Medulla oblongata (tissue), 1 donor: ENCODE results near the gene WDR43.
A peak's percentile ranks its signal among the peaks of the same experiment; 100 is the strongest.

Experiments
- DNase-seq: peaks from one replicate; pipeline ENCODE4 v3.0.0-alpha.2; 2015; ENCODE audit errors: extremely low spot score

Gene WDR43, protein sequence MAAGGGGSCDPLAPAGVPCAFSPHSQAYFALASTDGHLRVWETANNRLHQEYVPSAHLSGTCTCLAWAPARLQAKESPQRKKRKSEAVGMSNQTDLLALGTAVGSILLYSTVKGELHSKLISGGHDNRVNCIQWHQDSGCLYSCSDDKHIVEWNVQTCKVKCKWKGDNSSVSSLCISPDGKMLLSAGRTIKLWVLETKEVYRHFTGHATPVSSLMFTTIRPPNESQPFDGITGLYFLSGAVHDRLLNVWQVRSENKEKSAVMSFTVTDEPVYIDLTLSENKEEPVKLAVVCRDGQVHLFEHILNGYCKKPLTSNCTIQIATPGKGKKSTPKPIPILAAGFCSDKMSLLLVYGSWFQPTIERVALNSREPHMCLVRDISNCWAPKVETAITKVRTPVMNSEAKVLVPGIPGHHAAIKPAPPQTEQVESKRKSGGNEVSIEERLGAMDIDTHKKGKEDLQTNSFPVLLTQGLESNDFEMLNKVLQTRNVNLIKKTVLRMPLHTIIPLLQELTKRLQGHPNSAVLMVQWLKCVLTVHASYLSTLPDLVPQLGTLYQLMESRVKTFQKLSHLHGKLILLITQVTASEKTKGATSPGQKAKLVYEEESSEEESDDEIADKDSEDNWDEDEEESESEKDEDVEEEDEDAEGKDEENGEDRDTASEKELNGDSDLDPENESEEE

DNA sequence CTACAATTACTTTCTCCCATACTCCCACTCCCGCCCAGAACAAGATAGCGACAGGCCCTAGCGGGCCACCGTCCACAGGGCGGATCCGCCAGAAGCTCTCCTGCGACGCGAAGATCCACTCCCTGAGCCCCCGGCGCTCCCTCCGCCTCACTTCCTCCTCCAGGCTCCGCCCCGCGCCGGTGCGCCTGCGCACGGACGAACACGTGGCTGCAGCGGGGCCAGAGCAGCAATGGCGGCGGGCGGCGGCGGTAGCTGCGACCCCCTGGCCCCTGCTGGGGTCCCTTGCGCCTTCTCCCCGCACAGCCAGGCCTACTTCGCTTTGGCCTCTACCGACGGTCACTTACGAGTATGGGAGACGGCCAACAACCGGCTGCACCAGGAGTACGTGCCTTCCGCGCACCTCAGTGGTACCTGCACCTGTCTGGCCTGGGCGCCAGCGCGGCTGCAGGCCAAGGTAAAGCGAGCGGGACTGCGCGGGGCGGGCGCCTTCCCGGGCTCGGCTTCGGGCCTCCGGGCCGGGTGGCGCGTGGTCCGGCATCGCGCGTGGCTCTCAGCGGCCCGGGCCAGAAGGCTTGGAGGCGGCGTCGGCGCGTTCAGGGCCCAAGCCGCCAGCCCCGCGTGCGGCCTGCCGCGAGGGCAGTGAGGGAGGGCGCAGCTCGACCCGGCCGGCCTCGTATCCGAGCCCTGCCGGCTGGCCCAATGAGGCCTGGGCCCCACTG is at the start of gene WDR43:
WDR43 (plus strand) TSS at position 198 of the 719 bp plus-strand sequence; CDS start at position 230, 32 bp downstream.
- DNase-seq = peak; percentile 98

DNA sequence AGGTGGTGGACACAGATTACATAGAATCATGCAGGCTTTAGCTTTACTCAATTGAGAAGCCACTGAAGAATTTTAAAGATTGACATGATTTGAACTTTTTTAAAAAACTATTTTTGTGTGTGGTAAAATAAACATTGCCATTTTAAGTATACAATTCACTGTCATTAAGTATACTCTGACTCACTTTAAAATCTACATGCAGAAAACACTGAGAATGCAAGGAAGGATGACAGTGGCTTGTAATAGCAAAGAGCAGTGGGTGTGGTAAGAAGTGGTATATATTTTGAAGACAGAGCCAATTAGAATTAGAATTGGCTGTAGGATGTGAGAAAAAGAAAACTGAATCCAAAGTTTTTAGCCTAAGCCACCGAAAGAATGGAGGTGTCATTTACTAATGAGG is 39.3 kb upstream of the WDR43 start:
- DNase-seq = no peak

DNA sequence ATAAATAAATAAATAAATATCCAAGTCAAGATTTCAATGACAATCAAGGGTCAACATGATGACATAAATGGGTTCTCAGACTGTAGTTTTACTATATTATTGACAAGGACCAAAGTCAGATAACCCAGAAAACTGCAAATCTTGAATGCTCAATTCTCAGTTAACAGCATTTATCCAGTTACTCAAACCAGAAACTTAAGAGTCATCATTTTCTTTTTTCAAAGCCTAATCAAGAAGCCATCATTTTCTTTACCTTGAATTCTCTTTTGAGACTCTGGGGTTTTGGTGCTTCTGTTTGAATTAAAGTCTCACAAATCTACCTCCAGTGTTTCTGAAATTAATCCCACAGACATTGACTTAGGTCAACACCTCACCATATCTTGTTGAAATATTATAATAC is 38.5 kb upstream of the WDR43 start:
- no peak for DNase-seq

DNA sequence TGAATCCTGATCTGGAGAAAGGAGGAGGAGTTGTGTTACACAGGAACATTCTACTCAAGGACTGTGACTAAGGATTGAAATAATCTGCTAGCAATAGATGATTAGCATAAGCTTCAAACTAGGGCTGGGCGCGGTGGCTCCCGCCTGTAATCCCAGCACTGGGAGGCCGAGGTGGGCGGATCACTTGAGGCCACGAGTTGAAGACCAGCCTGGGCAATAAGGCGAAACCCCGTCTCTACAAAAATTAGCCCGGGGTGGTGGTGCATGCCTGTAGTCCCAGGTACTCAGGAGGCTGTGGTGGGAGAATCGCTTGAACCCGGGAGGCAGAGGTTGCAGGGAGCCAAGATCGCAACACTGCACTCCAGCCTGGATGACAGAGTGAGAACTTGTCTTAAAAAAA is 25.9 kb upstream of the WDR43 start:
- no peak for DNase-seq

DNA sequence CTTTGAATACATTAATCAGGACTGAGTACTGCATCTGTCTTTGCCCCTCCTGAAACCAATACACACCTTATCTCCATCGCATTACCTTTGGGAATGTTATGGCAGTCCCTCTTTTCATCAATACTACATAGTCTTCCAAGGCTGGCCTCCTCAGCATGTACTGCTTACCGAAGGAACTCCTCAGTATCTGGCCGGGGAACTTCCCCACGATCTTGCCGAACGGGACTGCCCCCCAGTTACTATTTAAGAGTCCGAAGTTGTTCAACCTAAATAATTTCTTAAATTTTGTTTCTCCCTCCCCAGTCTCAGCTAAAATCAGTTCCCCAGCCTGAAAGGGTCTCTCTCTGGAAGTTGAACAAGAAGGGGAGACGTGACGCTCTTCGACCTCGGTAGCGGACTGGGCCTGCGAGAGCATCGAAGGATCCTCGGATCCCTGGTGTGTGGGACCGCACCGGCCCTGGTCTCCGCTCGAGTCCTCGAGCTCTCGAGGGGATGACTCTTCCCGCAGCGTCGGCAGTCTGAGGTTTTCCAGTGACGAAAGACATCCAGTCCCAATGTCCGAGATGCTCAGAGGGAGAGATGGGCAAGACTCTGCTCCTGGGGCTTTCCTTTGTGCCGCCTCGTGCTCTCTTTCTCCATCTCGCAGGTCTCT is 24.8 kb upstream of the WDR43 start:
- DNase-seq = no peak

DNA sequence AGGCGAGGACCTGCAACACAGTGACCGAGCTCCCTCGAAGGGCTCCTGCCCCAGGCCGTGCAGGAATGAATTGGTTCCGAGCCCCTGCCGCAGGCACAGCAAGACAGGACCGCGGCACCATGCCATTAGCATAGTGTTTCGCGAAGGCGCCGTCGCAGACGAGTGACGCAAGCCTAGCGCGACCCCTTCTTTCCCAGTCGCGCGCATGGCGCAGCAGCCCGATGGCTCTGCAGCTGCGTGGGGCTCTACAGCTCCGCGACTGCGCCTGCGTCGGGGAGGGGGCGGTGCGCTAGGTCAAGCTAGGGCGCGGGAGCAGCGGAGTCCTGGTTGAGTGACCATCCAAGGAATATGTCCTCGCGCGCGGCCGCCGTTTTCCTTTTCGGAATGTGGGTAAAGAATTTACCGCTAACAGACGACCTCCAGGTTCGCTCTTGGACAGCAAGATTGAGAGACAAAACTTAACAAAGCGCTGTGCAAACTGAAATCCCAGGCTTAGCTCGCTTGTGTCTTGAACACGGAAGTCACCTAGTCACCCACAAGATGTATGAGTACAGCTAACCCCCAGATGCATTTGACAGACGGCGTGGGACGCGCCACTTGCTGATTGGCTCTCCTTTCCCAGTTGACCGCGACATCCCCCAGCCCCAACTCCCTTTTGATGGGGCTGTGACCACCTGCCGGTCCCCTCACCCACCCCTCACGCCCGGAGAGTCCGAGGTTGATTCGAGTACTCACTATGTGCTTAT is 24.1 kb upstream of the WDR43 start, which contains the start of gene TRMT61B:
TRMT61B (minus strand) TSS at position 164 of the 746 bp plus-strand sequence; CDS start at position 132, 32 bp downstream.
- DNase-seq = peak; percentile 95

DNA sequence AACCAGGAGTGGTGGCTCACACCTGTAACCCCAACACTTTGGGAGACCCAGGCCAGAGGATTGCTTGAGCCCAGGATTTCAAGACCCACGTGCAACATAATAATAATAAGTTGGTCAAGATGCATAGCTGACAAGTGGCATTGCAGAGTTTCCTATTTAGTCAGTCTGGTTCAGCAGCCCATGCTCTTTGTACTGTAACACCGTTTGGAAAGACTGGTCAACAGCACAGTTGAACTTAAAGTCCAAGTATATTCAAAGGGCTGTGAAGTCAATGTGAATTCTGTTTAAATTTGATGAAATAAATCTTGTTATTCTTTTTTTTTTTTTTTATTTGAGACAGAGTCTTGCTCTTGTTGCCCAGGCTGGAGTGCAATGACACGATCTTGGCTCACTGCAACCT is 22.8 kb upstream of the WDR43 start:
- no peak for DNase-seq

DNA sequence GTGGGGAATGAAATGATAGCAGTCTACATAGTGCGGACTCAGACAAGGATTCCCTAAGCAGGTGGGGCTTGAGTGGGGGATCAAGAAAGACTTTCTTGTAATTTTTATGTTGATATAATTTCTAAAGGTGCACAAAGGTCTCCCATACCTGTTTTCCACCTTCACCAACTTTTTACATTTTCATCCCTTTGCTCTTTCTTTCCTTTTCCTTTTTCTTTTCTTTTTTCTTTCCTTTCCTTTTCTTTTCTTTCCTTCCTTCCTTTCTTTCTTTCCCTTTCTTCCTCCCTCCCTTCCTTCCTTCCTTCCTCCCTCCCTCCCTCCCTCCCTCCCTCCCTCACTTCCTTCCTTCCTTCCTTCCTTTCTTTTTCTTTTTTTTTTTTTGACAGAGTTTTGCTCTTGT is 14.3 kb upstream of the WDR43 start:
- DNase-seq = no peak

DNA sequence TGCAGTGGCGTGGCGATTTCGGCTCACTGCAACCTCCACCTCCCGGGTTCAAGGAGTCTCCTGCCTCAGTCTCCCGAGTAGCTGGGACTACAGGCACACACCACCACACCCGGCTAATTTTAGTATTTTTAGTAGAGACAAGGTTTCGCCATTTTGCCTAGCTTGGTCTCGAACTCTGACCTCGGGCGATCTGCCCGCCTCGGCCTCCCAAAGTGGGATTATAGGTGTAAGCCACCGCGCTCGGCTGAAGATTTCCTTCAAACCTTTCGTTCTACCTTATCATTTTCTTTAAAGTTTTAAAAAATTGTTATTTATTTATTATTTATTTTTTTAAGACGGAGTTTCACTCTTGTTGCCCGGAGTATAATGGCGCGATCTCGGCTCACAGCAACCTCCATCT is 979 bp upstream of the WDR43 start:
- DNase-seq = no peak

DNA sequence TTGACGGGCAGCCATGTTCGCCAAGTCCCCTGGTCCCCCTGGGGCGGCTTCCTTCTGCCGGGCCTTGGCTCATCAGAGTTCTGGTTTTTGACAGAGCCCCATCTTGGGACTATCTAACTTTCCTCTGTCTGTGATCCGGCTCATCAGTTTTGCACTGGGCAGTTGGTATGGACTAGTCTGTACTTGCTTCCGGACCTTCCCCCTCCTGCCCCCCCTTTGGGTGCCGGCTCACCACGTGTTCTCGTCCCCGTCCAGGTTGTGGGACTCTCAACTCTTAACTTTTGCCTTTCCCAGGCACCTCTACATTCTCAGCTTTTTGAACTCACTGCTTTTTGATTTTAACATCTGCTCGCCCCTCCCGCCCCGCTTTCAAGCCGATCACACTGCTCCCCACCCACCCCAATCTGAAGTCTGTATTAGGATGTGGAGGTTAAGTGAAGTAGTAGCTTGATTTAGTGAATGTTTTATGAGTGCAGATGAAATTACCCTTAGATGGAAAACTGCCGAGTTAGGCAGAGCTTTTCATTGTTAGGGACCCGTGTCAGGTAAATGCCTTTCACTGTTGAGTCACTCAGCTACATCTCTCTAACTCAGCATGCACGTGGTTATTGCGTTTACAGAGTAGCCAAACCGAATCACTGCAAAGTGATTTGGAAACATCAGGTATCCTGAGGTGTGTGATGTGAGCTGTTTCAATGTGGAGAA is 874 bp downstream of the WDR43 start:
- DNase-seq = peak; percentile 20

DNA sequence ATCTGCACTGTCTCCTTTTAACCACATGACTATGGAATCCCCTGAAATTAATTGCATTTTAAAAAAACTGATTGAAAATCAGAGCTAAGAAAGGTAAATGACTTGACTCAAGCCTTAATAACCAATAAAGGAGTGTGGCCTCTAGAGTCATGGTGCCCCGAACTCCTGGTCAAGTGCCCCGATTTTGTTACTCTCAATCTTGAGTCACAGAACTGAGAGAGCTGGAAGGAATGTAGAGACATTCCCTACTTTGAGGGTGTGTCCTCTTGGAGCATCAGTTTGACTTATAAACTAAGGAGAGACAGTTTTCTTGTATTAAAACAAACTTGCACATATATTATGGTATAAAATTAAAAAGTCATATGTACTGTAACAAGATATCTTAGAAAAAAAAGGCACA is 2.4 kb downstream of the WDR43 start:
- DNase-seq = no peak

DNA sequence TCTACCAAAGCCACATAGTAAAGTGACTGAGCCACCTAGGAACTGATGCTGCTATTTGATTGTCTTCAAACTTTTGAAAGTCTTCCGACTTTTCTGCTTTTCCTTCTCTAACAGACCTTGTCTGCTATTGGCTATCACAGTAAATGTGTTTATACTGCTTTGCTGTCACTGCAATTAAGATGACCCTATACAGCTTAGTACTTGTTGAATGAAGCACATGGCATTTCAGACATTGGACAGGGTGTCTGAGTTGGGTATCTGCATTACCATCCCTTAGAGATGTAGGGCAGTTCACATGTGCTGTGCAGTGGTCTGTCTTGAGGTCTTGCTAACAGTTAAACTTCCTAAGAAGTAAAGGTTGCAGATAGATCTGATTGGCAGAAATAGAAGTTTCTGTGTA is 3.6 kb downstream of the WDR43 start:
- DNase-seq = no peak

DNA sequence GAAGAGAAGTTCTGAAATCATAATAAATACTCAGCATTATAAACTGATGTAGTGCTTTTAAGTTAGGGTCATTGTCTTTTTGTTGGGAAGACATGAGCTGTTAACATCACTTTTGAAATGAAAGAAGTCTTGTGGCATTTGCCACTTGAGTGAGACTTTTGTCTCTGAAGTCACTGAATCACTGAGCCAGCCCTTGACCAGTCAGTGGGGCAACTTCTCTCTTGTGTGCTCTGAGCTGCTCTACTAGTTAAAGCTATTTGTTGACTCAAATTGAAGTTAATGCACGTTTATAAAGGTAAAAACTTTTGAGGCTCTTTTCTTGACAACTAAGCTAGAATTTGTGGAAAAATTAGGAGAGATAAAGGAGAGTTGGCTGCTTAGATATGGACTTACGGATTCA is 6.7 kb downstream of the WDR43 start:
- DNase-seq = peak; percentile 15

DNA sequence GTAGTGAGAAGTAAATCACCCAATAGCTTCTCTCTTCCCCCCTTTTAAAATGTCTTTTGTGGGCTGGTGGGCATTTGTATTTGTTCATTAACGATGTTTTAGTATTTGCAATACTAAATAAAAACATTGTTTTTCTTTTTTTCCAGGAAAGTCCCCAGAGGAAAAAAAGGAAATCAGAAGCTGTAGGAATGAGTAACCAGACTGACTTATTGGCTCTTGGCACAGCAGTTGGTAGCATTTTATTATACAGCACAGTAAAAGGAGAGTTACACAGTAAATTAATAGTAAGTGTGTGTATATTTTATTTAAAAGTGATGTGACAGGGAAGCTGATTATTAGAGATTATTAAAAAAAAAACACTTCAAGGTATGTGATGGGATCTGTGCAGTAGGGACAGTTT is 7.4 kb downstream of the WDR43 start:
- no peak for DNase-seq

DNA sequence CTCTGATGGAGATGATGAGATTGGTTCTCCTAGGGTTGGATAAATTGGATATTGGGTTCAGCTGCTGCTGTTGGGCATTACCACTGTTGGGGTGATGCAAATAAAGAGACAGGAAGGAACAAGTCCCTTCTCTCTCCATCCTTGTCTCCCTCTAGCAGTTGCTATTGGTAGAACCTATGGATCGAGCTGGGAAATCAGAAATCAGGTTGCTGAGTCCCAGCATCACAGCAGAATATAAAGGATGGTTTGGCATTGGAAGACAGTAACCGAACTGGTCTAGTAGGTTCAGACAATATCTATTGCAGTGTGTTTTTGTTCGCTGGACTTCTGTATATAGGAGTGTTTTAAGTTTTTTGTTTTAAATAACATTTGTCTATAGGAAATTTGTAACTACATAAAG is 8.1 kb downstream of the WDR43 start:
- no peak for DNase-seq

DNA sequence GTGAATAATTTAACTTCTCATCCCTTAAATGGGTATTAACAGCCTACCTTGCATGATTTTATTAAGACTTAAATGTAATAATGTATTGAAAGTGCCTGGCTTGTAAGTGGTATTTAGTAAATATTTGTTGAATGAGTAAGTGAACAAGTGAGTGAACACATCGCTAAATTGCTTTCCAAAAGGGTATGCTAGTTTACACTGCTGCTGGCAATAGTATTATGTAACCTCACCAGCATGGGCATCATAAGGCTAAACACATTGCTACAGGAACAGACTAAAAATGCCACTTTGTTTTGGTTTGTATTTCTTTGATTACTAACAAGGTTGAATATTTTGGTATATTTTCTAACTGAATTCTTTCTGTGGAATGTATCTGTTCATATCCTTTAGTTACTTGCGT is 9.8 kb downstream of the WDR43 start:
- DNase-seq = no peak

DNA sequence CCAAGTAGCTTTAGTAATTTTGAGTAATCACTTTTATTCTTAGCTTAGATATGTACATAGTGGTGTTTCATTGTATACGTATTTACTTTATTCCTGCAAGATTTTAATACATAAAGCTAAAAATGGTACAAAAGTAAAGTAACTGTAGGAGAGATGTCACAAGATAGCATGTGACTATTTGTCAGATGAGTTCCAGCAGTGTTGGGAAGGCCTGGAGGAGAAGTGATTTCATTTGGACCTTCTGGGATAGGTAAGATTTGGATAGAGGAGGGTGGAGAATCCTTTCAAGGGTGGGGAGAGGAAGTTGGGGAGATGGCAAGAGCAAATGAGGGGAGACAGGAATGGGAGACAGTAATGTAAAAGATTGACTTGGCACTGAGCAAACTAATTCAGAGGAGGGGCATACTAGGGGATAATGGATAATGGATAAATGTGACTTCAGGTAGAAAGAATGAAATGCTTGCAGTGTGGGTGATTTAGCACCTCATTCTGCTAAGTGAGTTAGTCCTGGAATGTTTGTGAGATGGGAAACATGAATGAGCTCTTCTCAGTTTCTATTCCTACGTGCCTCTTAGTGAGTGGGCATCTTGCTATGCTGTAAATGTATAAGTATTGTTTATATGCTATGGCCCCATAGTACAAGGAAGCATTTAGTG is 10.5 kb downstream of the WDR43 start:
- DNase-seq = no peak

DNA sequence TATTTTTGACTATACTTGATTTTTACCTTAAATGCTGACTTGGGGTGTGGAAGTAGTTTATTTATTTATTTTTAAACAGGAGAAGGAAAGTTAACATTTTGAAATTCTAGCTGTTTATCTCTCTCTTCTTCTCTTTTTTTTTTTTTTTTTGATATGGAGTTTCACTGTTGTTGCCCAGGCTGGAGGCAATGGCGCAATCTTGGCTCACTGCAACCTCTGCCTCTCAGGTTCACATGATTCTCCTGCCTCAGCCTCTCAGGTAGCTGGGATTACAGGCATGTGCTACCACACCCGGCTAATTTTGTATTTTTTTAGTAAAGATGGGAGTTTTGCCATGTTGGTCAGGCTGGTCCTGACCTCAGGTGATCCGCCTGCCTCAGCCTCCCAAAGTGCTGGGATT is 11.1 kb downstream of the WDR43 start:
- no peak for DNase-seq

DNA sequence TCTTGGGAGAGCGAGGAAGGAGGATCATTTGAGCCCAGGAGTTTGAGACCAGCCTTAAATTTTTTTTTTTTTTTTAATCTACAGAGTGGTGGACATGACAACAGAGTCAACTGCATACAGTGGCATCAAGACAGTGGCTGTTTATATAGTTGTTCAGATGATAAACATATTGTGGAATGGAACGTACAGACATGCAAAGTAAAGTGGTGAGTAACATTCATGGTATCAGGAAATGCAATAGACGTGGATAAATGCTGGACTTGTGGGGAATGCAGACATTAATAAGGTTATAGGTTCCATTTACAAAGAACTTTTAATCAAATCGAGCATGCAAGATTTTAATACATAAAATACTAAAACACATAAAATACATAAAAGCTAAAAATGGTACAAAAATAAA is 11.9 kb downstream of the WDR43 start:
- DNase-seq = no peak

DNA sequence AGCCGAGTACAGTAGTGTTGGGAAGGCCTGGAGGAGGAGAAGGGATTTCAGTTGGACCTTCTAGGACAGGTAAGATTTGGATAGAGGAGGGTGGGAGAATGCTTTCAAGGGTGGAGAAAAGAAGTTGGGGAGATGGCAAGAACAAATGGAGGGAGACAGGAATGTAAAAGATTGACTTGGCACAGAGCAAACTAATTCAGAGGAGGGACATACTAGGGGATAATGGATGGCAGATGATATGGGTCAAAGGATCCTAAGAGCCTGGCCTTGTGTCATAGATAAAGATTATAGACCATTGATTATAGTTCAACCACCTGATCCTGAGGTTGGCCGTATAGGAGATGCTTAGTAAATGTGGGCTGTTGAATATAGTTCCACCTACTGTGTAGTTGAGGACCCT is 12.4 kb downstream of the WDR43 start:
- no peak for DNase-seq
